Measurements from ENCODE around the gene AGRP.

The AGRP gene

GRCh38 chr16:67445441-67445912 is 37.9 kb downstream of the AGRP start:
- DNase-seq, result no peak

GRCh38 chr16:67445126-67445426 is 38.3 kb downstream of the AGRP start:
- DNase-seq, result no peak

GRCh38 chr16:67444259-67445125 is 38.9 kb downstream of the AGRP start:
- no peak for DNase-seq

GRCh38 chr16:67443265-67443664 is 40.1 kb downstream of the AGRP start:
- no peak for DNase-seq

- no peak for DNase-seq
Observed at GRCh38 chr16:67442581-67443255, 40.6 kb downstream of the AGRP start.

GRCh38 chr16:67441907-67442306 is 41.4 kb downstream of the AGRP start:
- DNase-seq, result no peak

- no peak for DNase-seq
Observed at GRCh38 chr16:67441271-67441753, 42.0 kb downstream of the AGRP start.

- DNase-seq, result no peak
Observed at GRCh38 chr16:67438824-67439393, 44.4 kb downstream of the AGRP start.

- peak in 1 of 5 experiments; percentile 21 for DNase-seq
Observed at GRCh38 chr16:67438098-67438791, 45.1 kb downstream of the AGRP start.

- peak in 1 of 5 experiments; percentile 24 for DNase-seq
Observed at GRCh38 chr16:67437513-67437912, 45.8 kb downstream of the AGRP start.

- DNase-seq, result no peak
Observed at GRCh38 chr16:67436640-67437193, 46.6 kb downstream of the AGRP start.

GRCh38 chr16:67435758-67436164 is 47.6 kb downstream of the AGRP start:
- no peak for DNase-seq

- DNase-seq, result no peak
Observed at GRCh38 chr16:67433131-67433719, 50.1 kb downstream of the AGRP start.
